ENCODE measurements around the gene FUT4.
"Not testable (repeated sequence)": the region's sequence is repeated elsewhere in the genome, so short reads cannot be mapped to it uniquely, and the experiment has no call there.

The FUT4 gene

DNA sequence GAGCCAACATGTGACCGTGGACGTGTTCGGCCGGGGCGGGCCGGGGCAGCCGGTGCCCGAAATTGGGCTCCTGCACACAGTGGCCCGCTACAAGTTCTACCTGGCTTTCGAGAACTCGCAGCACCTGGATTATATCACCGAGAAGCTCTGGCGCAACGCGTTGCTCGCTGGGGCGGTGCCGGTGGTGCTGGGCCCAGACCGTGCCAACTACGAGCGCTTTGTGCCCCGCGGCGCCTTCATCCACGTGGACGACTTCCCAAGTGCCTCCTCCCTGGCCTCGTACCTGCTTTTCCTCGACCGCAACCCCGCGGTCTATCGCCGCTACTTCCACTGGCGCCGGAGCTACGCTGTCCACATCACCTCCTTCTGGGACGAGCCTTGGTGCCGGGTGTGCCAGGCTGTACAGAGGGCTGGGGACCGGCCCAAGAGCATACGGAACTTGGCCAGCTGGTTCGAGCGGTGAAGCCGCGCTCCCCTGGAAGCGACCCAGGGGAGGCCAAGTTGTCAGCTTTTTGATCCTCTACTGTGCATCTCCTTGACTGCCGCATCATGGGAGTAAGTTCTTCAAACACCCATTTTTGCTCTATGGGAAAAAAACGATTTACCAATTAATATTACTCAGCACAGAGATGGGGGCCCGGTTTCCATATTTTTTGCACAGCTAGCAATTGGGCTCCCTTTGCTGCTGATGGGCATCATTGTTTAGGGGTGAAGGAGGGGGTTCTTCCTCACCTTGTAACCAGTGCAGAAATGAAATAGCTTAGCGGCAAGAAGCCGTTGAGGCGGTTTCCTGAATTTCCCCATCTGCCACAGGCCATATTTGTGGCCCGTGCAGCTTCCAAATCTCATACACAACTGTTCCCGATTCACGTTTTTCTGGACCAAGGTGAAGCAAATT is 1.8 kb downstream of the FUT4 start:
- TF ChIP-seq POLR2A (IDR thresholded peaks at IDR 0.05; ENCODE audit: low read length) (no peak), GATA1 (IDR thresholded peaks at IDR 0.05; ENCODE audit: low read depth, low read length) (no peak)
- DNase-seq = no peak

DNA sequence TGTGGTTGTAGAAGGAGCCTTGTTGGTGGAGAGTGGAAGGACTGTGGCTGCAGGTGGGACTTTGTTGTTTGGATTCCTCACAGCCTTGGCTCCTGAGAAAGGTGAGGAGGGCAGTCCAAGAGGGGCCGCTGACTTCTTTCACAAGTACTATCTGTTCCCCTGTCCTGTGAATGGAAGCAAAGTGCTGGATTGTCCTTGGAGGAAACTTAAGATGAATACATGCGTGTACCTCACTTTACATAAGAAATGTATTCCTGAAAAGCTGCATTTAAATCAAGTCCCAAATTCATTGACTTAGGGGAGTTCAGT is 2.4 kb downstream of the FUT4 start:
- no peak for TF ChIP-seq POLR2A (IDR thresholded peaks at IDR 0.05; ENCODE audit: low read length)
- TF ChIP-seq GATA1 (IDR thresholded peaks at IDR 0.05; ENCODE audit: low read depth, low read length) = no peak
- no peak for DNase-seq

DNA sequence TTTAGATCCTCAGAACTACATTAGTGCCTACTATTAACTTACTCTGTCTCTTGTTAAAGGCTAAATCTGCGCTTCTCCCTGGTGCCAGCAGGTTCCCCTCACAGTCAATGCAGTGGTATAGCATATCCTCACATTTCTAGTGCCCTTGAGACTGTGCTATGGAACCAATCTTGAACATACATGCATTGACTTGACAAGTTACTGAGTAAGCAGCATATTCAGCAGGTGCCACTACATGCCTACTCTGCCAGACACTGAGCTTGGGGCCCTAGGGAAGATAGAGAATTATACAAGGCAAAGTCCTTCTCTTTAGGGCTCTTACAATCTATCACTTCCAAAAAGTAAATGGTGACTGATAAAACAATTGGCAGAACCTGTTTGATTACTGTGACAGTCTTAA is 3.2 kb downstream of the FUT4 start:
- TF ChIP-seq POLR2A (IDR thresholded peaks at IDR 0.05; ENCODE audit: low read length) (no peak), GATA1 (IDR thresholded peaks at IDR 0.05; ENCODE audit: low read depth, low read length) (no peak)

DNA sequence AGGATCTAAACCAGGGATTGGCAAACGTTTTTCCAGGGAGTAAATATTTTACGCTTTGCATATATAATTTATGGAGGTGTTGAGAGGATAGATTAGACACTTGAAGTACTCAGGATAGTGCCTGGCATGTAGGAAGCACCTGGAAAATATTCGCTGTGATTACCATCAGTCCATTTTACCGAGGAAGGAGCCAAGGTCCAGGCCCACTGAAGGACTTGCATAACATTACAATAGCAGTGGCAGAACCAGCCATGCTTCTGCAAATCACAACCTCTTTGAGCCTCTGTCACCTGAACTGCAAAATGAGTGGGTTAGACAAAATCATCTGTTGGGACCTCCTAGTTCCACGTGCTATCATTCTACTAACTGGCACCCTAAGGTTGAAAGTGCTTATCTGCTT is 5.4 kb downstream of the FUT4 start:
- no peak for DNase-seq
- no peak for TF ChIP-seq POLR2A (IDR thresholded peaks at IDR 0.05; ENCODE audit: low read length)
- TF ChIP-seq GATA1 (IDR thresholded peaks at IDR 0.05; ENCODE audit: low read depth, low read length) = no peak

More for the DNA sequence above, 3.2 kb downstream of the FUT4 start:
- no peak for DNase-seq

DNA sequence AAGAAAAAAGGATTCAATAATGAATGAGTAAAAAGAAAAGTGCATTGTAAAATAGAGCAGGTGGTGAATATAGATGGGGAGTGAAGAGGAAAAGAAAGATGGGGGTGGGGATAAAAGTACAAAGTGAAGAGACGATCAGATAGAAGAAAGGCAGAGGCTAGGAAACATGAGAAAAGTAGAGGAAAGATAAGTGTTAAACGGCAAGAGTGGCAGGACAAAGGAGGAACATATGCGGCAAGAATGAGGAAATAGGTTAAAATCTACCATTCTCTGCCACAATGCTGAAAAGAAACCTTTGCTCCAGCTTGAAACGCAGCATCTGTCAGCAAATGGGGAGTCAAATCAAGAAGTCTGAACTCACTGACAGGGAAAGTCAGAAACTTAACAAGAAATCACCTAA is 6.8 kb downstream of the FUT4 start:
- TF ChIP-seq POLR2A (IDR thresholded peaks at IDR 0.05; ENCODE audit: low read length) = no peak
- no peak for TF ChIP-seq GATA1 (IDR thresholded peaks at IDR 0.05; ENCODE audit: low read depth, low read length)
- DNase-seq = no peak

DNA sequence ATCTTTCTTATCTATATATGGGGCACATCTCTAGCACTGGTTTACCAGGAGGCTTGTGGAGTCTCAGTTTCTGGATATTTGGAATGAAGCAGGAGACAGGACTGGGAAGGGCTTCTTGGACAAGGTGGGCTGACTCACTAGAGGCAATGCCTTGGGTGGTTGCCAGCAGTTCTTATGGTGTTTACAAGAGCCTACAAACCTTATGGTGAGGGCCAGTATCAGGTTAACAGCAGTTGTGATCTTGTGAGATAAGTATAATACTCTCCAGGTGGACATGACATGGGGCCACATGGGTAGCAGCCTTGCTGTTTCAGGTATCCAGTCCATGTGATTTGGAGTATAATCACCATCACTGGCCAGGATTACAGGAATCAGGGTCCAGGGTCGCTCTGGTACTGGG is 10.2 kb downstream of the FUT4 start:
- DNase-seq = no peak
- TF ChIP-seq POLR2A (IDR thresholded peaks at IDR 0.05; ENCODE audit: low read length) = no peak
- TF ChIP-seq GATA1 (IDR thresholded peaks at IDR 0.05; ENCODE audit: low read depth, low read length) = no peak

DNA sequence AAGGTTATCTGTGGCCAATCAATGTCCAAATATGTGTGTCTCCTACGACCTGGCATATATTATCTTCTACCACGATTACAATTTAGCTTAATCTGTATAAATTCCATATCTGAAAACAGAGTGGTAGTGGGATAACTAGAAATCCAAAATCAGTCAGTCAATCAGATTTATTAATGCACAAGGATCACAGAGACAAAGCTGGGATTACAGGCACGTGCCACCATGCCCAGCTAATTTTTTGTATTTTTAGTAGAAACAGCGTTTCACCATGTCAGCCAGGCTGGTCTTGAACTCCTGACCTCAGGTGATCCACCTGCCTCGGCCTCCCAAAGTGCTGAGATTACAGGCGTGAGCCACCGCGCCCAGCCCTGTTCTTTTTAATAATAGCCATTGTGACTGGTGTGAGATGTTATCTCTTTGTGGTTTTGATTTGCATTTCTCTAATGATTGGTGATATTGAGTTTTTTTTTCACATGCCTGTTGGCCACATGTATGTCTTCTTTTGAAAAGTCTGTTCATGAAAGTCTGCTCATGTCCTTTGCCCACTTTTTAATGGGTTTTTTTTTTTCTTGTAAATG is 12.1 kb downstream of the FUT4 start:
- DNase-seq = not testable (repeated sequence)

DNA sequence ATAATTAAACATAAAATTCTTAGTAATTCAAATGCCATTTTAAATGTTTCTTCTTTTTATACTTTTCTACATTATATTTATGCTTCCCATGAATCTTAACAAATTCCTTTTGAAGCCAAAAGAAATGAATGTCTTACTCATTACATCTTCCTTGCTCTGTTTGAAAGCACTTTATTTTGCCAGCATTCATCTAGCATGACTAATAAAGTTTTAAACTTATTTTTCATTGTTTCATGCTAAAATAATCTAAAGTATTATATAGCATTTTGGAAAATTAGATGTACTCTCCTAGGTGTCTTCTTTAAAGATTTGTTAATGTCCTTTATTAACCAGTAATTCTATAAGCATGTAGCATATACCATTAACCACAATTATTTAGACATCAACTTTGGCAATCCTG is 13.7 kb downstream of the FUT4 start:
- DNase-seq = no peak
- TF ChIP-seq GATA1 (IDR thresholded peaks at IDR 0.05; ENCODE audit: low read depth, low read length) = no peak
- no peak for TF ChIP-seq POLR2A (IDR thresholded peaks at IDR 0.05; ENCODE audit: low read length)

DNA sequence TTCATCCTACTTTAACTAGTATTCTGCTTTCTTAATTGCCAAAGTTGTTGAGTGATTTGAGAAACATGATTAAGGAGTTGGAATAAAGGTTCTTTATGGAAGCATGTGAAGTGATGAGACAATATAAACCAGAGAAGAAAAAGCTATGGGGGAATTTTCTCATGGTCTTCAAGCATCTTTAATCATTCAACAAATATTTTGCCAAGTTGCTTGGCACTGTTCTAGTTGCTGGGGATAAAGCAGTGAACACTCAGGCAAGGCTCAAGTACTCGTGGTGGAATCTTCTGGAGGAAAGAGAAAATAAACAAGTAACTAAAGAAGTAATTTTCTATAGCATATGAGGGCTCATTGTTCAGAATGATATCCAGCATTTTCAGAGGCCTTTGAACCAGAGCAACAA is 14.3 kb downstream of the FUT4 start:
- no peak for TF ChIP-seq POLR2A (IDR thresholded peaks at IDR 0.05; ENCODE audit: low read length)
- no peak for TF ChIP-seq GATA1 (IDR thresholded peaks at IDR 0.05; ENCODE audit: low read depth, low read length)
- no peak for DNase-seq

DNA sequence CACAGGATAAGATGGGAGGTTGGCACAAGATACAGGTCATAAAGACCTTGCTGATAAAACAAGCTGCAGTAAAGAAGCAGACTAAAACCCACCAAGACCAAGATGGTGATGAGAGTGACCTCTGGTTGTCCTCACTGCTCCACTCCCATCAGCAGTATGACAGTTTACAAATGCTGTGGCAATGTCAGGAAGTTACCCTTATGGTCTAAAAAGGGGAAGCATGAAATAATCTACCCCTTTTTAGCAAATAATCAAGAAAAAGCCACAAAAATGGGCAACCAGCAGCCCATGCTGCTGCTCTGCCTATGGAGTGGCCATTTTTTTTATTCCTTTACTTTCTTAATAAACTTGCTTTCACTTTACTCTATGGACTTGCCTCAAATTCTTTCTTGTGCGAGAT is 14.7 kb downstream of the FUT4 start:
- TF ChIP-seq GATA1 (IDR thresholded peaks at IDR 0.05; ENCODE audit: low read depth, low read length) (no peak), POLR2A (IDR thresholded peaks at IDR 0.05; ENCODE audit: low read length) (no peak)
- no peak for DNase-seq

DNA sequence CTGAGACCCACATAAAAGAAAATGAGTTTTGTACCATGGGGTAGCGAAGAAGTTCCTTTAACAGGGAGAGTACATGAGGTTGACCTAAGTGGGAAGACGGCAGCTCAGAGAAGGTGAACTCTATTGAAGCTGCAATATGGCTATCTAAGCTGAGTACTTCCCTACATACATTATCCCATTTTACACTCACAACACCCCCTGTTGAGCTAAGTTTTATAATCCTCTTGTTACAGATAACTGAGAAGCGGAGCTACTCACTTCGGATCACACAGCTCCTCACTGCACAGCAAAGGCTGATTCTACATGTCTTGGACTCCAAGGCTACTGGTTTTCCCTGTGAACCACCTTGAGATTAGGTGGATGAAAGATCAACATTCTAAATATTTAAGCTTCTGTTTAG is 15.2 kb downstream of the FUT4 start:
- TF ChIP-seq POLR2A (IDR thresholded peaks at IDR 0.05; ENCODE audit: low read length) (no peak), GATA1 (IDR thresholded peaks at IDR 0.05; ENCODE audit: low read depth, low read length) (no peak)

DNA sequence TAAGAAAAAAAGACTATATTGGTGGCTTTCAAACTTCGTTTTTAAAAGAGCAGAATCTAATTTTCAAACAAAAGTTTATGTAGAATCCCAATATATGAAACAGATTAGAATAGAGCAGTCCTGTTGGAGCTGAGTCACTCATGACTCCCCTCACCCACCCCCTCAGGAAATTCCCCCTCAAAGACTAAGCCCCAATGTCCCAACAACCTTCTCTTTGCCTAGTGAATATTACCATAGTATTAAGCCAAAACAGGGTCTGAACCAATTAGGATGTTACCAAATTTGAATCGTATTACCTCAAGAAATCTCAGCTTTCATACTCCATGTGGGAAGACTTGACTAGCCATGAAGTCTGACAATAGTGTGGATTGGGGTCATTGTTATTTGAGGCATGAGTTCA is 15.6 kb downstream of the FUT4 start:
- no peak for TF ChIP-seq POLR2A (IDR thresholded peaks at IDR 0.05; ENCODE audit: low read length)
- DNase-seq = no peak

More for the DNA sequence above, 15.2 kb downstream of the FUT4 start:
- no peak for DNase-seq

DNA sequence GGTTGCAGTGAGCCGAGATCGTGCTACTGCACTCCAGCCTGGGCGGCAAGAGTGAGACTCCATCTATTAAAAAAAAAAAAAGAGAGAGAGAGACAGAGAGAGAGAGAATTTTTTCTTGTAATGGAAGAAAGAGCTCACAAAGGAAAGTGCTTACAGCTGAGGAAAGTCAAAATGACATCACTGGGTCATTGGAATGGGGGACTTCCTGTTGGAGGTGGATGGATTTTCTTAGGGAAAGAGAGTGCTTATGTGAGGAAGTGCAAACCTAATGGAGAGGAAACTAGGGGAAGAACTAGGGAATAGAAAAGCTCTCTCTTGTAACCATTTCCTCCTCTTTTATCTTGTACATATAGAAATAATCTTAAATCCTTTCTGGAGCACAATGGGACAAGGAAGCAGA is 17.1 kb downstream of the FUT4 start:
- no peak for TF ChIP-seq POLR2A (IDR thresholded peaks at IDR 0.05; ENCODE audit: low read length)
- TF ChIP-seq GATA1 (IDR thresholded peaks at IDR 0.05; ENCODE audit: low read depth, low read length) = no peak
- no peak for DNase-seq

DNA sequence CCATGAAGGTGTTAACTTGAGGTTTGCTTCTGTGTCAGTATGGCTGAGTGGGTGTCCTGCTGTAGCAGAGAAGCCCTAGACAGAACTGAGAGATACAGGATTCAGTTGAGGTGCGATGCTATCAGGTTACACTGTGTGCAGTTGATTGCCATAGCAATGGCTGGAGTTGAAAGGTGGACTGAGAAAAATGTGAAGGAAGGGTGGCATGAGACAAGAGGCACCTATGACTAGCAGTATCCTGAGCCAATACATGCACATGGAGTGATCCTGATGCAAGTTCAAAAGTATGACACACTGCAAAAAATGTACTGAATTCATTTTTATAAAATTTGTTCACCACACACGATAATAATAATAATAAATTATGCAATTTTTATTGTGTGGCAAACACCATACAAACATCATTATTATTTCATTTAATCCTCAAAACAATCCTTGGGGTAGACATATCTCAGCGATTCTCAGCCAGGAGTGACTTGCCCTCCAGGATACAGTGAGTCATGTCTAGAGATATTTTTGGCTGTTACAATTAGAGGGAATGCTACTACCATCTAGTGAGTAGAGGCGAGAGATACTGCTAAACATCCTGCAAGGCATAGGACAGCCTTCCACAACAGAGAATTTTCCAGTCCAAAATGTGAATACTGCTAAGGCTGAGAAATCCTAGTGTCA is 19.6 kb downstream of the FUT4 start:
- no peak for DNase-seq
- TF ChIP-seq GATA1 (IDR thresholded peaks at IDR 0.05; ENCODE audit: low read depth, low read length) = no peak
- TF ChIP-seq POLR2A (IDR thresholded peaks at IDR 0.05; ENCODE audit: low read length) = no peak
